GM23338 (cell line): Measurements from ENCODE around the gene ABHD6. TPM values are rescaled to one million over a fixed set of nuclear protein-coding genes. Genes with fewer than 3 reads are reported as not detected.

Experiments
- ATAC-seq: fragments of 200-7000 bp; cut with Tn5 transposase; 3 replicates; pipeline ENCODE4 v1.9.1; 2020
- DNase-seq: peaks from one replicate; pipeline ENCODE4 v3.0.0-alpha.2; 2015; ENCODE audit warnings: low spot score
- H2AFZ ChIP-seq: fragments of 200-600 bp; sonication (generic); 2 replicates; pipeline ENCODE4 v1.8.0; 2016; ENCODE audit warnings: antibody characterized with exemption, mild to moderate bottlenecking, moderate library complexity
- H3F3A ChIP-seq: fragments of 200-600 bp; sonication (generic); replicated peaks from 2 replicates; pipeline ENCODE4 v1.8.0; 2017; ENCODE audit warnings: antibody characterized with exemption, mixed run types, low read depth
- H3K27ac ChIP-seq: fragments of 200-600 bp; sonication (generic); 2 replicates; pipeline ENCODE4 v1.6.1; 2016; ENCODE audit warnings: low read depth
- H3K27me3 ChIP-seq: fragments of 200-600 bp; sonication (generic); 2 replicates; pipeline ENCODE4 v1.8.0; 2016; ENCODE audit warnings: mild to moderate bottlenecking, mixed run types, moderate library complexity; ENCODE audit not compliant: insufficient read depth
- H3K36me3 ChIP-seq: fragments of 200-600 bp; sonication (generic); 2 replicates; pipeline ENCODE4 v1.8.0; 2016; ENCODE audit warnings: mild to moderate bottlenecking; ENCODE audit not compliant: insufficient read depth
- H3K4me1 ChIP-seq: fragments of 200-600 bp; sonication (generic); 2 replicates; pipeline ENCODE4 v1.8.0; 2016; ENCODE audit warnings: mild to moderate bottlenecking, moderate library complexity; ENCODE audit not compliant: insufficient read depth
- H3K4me2 ChIP-seq: fragments of 200-600 bp; sonication (generic); 2 replicates; pipeline ENCODE4 v1.7.1; 2017; ENCODE audit warnings: mixed run types
- H3K4me3 ChIP-seq: fragments of 200-600 bp; sonication (generic); 2 replicates; pipeline ENCODE4 v1.6.1; 2016; ENCODE audit warnings: mixed run types
- H3K79me2 ChIP-seq: fragments of 200-600 bp; sonication (generic); replicated peaks from 2 replicates; pipeline ENCODE4 v1.8.0; 2017; ENCODE audit warnings: mild to moderate bottlenecking; ENCODE audit not compliant: insufficient read depth
- H3K9me2 ChIP-seq: fragments of 200-600 bp; sonication (generic); 2 replicates; pipeline ENCODE4 v1.8.0; 2017; ENCODE audit not compliant: insufficient read depth
- H4K20me1 ChIP-seq: fragments of 200-600 bp; sonication (generic); replicated peaks from 2 replicates; pipeline ENCODE4 v1.8.0; 2017; ENCODE audit warnings: mild to moderate bottlenecking; ENCODE audit not compliant: insufficient read depth
- H3K27ac Mint-ChIP-seq: 2 replicates; pipeline ENCODE4 v1.8.0; 2020; ENCODE audit warnings: inconsistent platforms, mild to moderate bottlenecking, moderate library complexity, mixed read lengths
- H3K27me3 Mint-ChIP-seq: 3 replicates; pipeline ENCODE4 v1.8.0; 2022; ENCODE audit warnings: low read depth, mild to moderate bottlenecking, moderate library complexity, mixed read lengths, inconsistent platforms; ENCODE audit not compliant: insufficient read depth, poor library complexity
- H3K36me3 Mint-ChIP-seq: 3 replicates; pipeline ENCODE4 v1.8.0; 2021; ENCODE audit warnings: low read depth, mild to moderate bottlenecking, inconsistent platforms, moderate library complexity, mixed read lengths
- H3K4me1 Mint-ChIP-seq: 3 replicates; pipeline ENCODE4 v1.8.0; 2020; ENCODE audit warnings: mild to moderate bottlenecking, inconsistent platforms, mixed read lengths
- H3K4me3 Mint-ChIP-seq: 3 replicates; pipeline ENCODE4 v1.8.0; 2021; ENCODE audit warnings: moderate library complexity, mild to moderate bottlenecking, inconsistent platforms, mixed read lengths
- H3K9me3 Mint-ChIP-seq: 3 replicates; pipeline ENCODE4 v1.8.0; 2020; ENCODE audit warnings: moderate library complexity, mild to moderate bottlenecking, inconsistent platforms, mixed read lengths
- CREB1 ChIP-seq: fragments of 250-450 bp; sonication (Bioruptor Pico); IDR thresholded peaks from 2 replicates; pipeline ENCODE4 v1.5.0; 2020; ENCODE audit warnings: low read depth, mild to moderate bottlenecking, moderate library complexity
- EZH2 ChIP-seq: fragments of 200-600 bp; sonication (generic); IDR thresholded peaks from one replicate; pipeline ENCODE4 v1.8.0; 2017; ENCODE audit warnings: antibody characterized with exemption, mild to moderate bottlenecking, low read depth; ENCODE audit not compliant: unreplicated experiment
- EZH2phosphoT487 ChIP-seq: fragments of 200-600 bp; sonication (generic); IDR thresholded peaks from one replicate; pipeline ENCODE4 v1.8.1; 2018; ENCODE audit warnings: antibody characterized with exemption; ENCODE audit not compliant: unreplicated experiment
- JUNB ChIP-seq: IDR thresholded peaks from one replicate; pipeline ENCODE4 v1.6.1; 2016; ENCODE audit warnings: antibody characterized with exemption; ENCODE audit not compliant: unreplicated experiment
- NANOG ChIP-seq: IDR thresholded peaks from 2 replicates; pipeline ENCODE4 v1.6.1; 2016; ENCODE audit warnings: antibody characterized with exemption, borderline replicate concordance
- POLR2AphosphoS5 ChIP-seq: IDR thresholded peaks from 2 replicates; pipeline ENCODE4 v1.6.1; 2016; ENCODE audit warnings: antibody characterized with exemption, low read depth
- REST ChIP-seq: IDR thresholded peaks from one replicate; pipeline ENCODE4 v1.6.1; 2018; ENCODE audit warnings: antibody characterized with exemption; ENCODE audit not compliant: unreplicated experiment
- STAT1 ChIP-seq: IDR thresholded peaks from one replicate; pipeline ENCODE4 v1.6.1; 2016; ENCODE audit warnings: antibody characterized with exemption; ENCODE audit not compliant: unreplicated experiment
- ZNF114 ChIP-seq: fragments of 250-450 bp; sonication (Bioruptor Pico); IDR thresholded peaks from 2 replicates; pipeline ENCODE4 v1.5.0; 2020; ENCODE audit warnings: mild to moderate bottlenecking, moderate library complexity
- ZNF331 ChIP-seq: fragments of 250-450 bp; sonication (Bioruptor Pico); IDR thresholded peaks from 2 replicates; pipeline ENCODE4 v1.5.0; 2020; ENCODE audit warnings: low read depth, mild to moderate bottlenecking, moderate library complexity
- polyA plus RNA-seq: library from polyadenylated mRNA; unstranded; fragments of >200 nt; fragmentation: Nextera tagmentation; extraction: Ambion mirVana; gene quantifications from 2 replicates; pipeline ENCODE4 v1.2.1, GENCODE V29; 2016
- total RNA-seq: library from RNA; depleted of rRNA; stranded (reverse); fragments of >200 nt; shearing (Covaris generic); gene quantifications from 2 replicates; pipeline ENCODE4 v1.2.3, GENCODE V29; 2014
- TF ChIP-seq, protein P1 (sequence below): fragments of 250-450 bp; sonication (Bioruptor Pico); IDR thresholded peaks from 2 replicates; pipeline ENCODE4 v1.5.0; 2020; ENCODE audit warnings: mild to moderate bottlenecking, moderate library complexity
- TF ChIP-seq, protein P2 (sequence below), 2 experiments: fragments of 200-600 bp in 1 of 2; sonication (generic) in 1 of 2; conservative IDR thresholded peaks; 2 replicates each; pipeline versions ENCODE4 v1.5.1 to v1.6.1; 2016 to 2017; ENCODE audit warnings: antibody characterized with exemption in 2 of 2, low read depth in 2 of 2, mild to moderate bottlenecking in 2 of 2, moderate library complexity in 1 of 2
- TF ChIP-seq, protein P3 (sequence below): IDR thresholded peaks from 2 replicates; pipeline ENCODE4 v1.6.1; 2016; ENCODE audit warnings: antibody characterized with exemption

Gene ABHD6
- total and polyA plus RNA-seq, 2 experiments from 2014 or later = 3.7 to 5.5 TPM

- H3K36me3 Mint-ChIP-seq = no peaks in the 10 kb centered on the region
- Histone ChIP-seq H3K4me2 (no peak overlapping the region), H3K4me1 (peaks cover 11% of the 10 kb centered on the region), H3K4me3 (no peak overlapping the region), H3K79me2 (no peaks in the 10 kb centered on the region), H4K20me1 (no peaks in the 10 kb centered on the region), H3K27ac (no peak overlapping the region), H3F3A (no peaks in the 10 kb centered on the region; the same call in 1 of the 2 replicates), H3K9me2 (no peaks in the 10 kb centered on the region), H3K27me3 (peaks cover 25% of the 10 kb centered on the region), H2AFZ (no peak overlapping the region), H3K36me3 (no peaks in the 10 kb centered on the region)
- H3K9me3 Mint-ChIP-seq = no peaks in the 10 kb centered on the region
- ATAC-seq (no peak), DNase-seq (no peak)
- TF ChIP-seq CREB1 (CRISPR knock-in tag) (no peak), JUNB (no peak), STAT1 (no peak), NANOG (no peak), EZH2 (no peak), EZH2phosphoT487 (no peak), POLR2AphosphoS5 (no peak), REST (no peak), ZNF331 (CRISPR knock-in tag) (no peak), ZNF114 (no peak)
- TF ChIP-seq, protein P1, sequence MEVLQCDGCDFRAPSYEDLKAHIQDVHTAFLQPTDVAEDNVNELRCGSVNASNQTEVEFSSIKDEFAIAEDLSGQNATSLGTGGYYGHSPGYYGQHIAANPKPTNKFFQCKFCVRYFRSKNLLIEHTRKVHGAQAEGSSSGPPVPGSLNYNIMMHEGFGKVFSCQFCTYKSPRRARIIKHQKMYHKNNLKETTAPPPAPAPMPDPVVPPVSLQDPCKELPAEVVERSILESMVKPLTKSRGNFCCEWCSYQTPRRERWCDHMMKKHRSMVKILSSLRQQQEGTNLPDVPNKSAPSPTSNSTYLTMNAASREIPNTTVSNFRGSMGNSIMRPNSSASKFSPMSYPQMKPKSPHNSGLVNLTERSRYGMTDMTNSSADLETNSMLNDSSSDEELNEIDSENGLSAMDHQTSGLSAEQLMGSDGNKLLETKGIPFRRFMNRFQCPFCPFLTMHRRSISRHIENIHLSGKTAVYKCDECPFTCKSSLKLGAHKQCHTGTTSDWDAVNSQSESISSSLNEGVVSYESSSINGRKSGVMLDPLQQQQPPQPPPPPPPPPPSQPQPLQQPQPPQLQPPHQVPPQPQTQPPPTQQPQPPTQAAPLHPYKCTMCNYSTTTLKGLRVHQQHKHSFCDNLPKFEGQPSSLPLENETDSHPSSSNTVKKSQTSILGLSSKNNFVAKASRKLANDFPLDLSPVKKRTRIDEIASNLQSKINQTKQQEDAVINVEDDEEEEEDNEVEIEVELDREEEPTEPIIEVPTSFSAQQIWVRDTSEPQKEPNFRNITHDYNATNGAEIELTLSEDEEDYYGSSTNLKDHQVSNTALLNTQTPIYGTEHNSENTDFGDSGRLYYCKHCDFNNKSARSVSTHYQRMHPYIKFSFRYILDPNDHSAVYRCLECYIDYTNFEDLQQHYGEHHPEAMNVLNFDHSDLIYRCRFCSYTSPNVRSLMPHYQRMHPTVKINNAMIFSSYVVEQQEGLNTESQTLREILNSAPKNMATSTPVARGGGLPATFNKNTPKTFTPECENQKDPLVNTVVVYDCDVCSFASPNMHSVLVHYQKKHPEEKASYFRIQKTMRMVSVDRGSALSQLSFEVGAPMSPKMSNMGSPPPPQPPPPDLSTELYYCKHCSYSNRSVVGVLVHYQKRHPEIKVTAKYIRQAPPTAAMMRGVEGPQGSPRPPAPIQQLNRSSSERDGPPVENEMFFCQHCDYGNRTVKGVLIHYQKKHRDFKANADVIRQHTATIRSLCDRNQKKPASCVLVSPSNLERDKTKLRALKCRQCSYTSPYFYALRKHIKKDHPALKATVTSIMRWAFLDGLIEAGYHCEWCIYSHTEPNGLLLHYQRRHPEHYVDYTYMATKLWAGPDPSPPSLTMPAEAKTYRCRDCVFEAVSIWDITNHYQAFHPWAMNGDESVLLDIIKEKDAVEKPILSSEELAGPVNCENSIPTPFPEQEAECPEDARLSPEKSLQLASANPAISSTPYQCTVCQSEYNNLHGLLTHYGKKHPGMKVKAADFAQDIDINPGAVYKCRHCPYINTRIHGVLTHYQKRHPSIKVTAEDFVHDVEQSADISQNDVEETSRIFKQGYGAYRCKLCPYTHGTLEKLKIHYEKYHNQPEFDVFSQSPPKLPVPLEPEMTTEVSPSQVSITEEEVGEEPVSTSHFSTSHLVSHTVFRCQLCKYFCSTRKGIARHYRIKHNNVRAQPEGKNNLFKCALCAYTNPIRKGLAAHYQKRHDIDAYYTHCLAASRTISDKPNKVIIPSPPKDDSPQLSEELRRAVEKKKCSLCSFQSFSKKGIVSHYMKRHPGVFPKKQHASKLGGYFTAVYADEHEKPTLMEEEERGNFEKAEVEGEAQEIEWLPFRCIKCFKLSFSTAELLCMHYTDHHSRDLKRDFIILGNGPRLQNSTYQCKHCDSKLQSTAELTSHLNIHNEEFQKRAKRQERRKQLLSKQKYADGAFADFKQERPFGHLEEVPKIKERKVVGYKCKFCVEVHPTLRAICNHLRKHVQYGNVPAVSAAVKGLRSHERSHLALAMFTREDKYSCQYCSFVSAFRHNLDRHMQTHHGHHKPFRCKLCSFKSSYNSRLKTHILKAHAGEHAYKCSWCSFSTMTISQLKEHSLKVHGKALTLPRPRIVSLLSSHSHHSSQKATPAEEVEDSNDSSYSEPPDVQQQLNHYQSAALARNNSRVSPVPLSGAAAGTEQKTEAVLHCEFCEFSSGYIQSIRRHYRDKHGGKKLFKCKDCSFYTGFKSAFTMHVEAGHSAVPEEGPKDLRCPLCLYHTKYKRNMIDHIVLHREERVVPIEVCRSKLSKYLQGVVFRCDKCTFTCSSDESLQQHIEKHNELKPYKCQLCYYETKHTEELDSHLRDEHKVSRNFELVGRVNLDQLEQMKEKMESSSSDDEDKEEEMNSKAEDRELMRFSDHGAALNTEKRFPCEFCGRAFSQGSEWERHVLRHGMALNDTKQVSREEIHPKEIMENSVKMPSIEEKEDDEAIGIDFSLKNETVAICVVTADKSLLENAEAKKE = no peak
- TF ChIP-seq, protein P2, sequence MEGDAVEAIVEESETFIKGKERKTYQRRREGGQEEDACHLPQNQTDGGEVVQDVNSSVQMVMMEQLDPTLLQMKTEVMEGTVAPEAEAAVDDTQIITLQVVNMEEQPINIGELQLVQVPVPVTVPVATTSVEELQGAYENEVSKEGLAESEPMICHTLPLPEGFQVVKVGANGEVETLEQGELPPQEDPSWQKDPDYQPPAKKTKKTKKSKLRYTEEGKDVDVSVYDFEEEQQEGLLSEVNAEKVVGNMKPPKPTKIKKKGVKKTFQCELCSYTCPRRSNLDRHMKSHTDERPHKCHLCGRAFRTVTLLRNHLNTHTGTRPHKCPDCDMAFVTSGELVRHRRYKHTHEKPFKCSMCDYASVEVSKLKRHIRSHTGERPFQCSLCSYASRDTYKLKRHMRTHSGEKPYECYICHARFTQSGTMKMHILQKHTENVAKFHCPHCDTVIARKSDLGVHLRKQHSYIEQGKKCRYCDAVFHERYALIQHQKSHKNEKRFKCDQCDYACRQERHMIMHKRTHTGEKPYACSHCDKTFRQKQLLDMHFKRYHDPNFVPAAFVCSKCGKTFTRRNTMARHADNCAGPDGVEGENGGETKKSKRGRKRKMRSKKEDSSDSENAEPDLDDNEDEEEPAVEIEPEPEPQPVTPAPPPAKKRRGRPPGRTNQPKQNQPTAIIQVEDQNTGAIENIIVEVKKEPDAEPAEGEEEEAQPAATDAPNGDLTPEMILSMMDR (conservative IDR thresholded peaks at IDR 0.05; ENCODE audit: low read depth in 2 of 2) = no peak
- TF ChIP-seq, protein P3, sequence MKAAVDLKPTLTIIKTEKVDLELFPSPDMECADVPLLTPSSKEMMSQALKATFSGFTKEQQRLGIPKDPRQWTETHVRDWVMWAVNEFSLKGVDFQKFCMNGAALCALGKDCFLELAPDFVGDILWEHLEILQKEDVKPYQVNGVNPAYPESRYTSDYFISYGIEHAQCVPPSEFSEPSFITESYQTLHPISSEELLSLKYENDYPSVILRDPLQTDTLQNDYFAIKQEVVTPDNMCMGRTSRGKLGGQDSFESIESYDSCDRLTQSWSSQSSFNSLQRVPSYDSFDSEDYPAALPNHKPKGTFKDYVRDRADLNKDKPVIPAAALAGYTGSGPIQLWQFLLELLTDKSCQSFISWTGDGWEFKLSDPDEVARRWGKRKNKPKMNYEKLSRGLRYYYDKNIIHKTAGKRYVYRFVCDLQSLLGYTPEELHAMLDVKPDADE = no peak
- peaks cover 15% of the 10 kb centered on the region for H3K27me3 Mint-ChIP-seq
- H3K4me3 Mint-ChIP-seq = no peak overlapping the region
- no peak overlapping the region for H3K27ac Mint-ChIP-seq
- peaks cover 13% of the 10 kb centered on the region for H3K4me1 Mint-ChIP-seq
These were observed 92.4 kb downstream of the ABHD6 start for GRCh38 chr3:58329922-58330413.
